Memory B cell (primary cell): ENCODE measurements around the gene PTPRD.

ENCODE experiments used
- ATAC-seq: fragments of 150-1000 bp; cut with Tn5 transposase; 2 replicates; pipeline ENCODE4 v1.10.0; 2021; ENCODE audit warnings: low read depth, mild to moderate bottlenecking, moderate library complexity
- DNase-seq, 2 donors: peaks; one replicate each; pipeline ENCODE4 v3.0.0; 2022; ENCODE audit warnings: low spot score in 2 of 2
- H3K27ac Mint-ChIP-seq: one replicate; pipeline ENCODE4 v1.8.0; 2022; ENCODE audit warnings: mild to moderate bottlenecking, moderate library complexity, mixed read lengths
- H3K27me3 Mint-ChIP-seq: one replicate; pipeline ENCODE4 v1.8.0; 2022; ENCODE audit warnings: mixed read lengths
- H3K36me3 Mint-ChIP-seq: one replicate; pipeline ENCODE4 v1.8.0; 2022; ENCODE audit warnings: mild to moderate bottlenecking, mixed read lengths
- H3K4me1 Mint-ChIP-seq: one replicate; pipeline ENCODE4 v1.8.0; 2022; ENCODE audit warnings: mixed read lengths
- H3K4me3 Mint-ChIP-seq: one replicate; pipeline ENCODE4 v1.8.0; 2022; ENCODE audit warnings: mild to moderate bottlenecking, moderate library complexity, mixed read lengths
- H3K9me3 Mint-ChIP-seq: one replicate; pipeline ENCODE4 v1.8.0; 2022; ENCODE audit warnings: mixed read lengths

PTPRD gene

DNA sequence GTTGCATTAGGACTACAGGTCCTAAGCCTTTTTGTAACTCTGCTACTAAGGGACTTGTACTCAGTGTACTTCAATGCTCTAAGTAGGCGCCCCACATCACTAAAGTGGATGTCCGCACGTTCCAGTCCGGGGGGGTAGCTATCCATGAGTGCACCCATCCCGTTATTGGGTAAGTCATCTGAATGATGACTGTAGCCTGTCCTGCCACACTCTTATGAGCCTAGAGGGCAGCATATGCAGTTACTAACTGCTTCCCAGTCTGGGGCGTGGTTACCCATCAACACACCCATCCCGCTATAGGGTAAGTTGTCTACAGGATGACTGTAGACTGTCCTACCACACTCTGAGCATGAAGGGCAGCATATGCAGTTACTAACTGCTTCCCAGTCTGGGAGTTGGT, 1053.9 kb downstream of the PTPRD start:
- Mint-ChIP-seq H3K4me3 (no peak overlapping the region), H3K27me3 (no peaks in the 10 kb centered on the region), H3K27ac (no peak overlapping the region), H3K36me3 (no peaks in the 10 kb centered on the region), H3K9me3 (no peaks in the 10 kb centered on the region), H3K4me1 (no peaks in the 10 kb centered on the region)
- no peak for DNase-seq
- no peak for ATAC-seq

DNA sequence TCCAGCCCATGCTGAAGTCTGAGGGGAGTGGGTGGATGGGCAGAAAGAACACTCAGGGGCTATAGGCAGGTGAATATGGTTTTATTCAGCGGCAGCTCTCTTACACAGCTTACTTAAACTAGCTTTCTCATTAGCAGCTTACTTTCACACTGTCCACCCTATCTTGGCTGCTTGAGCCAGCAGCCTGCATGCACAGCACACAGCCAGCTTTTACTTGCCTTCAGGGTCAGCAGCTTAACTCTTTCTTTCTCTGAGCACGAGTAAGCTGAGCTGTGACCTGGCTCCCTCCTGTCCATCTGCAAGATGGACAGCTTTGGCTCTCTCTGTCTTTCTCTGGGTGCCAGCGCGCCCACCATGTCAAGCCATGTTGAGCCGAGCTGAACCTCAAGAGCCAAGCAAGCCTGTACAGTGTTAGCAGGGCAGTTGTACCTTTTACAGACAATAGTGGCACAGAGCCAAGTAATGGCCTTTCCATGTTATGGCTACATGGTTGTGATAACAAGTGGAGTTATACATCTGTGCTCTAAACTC, 1054.9 kb downstream of the PTPRD start:
- Mint-ChIP-seq H3K27me3 (no peaks in the 10 kb centered on the region), H3K4me1 (no peaks in the 10 kb centered on the region), H3K4me3 (no peak overlapping the region), H3K9me3 (no peaks in the 10 kb centered on the region), H3K36me3 (no peaks in the 10 kb centered on the region), H3K27ac (no peak overlapping the region)
- DNase-seq = no peak
- ATAC-seq = no peak

GRCh38 chr9:9556865-9557803, 1055.7 kb downstream of the PTPRD start:
- Mint-ChIP-seq H3K9me3 (no peaks in the 10 kb centered on the region), H3K36me3 (no peaks in the 10 kb centered on the region), H3K27me3 (no peaks in the 10 kb centered on the region), H3K4me3 (no peak overlapping the region), H3K4me1 (no peaks in the 10 kb centered on the region), H3K27ac (no peak overlapping the region)
- ATAC-seq = no peak
- no peak for DNase-seq

DNA sequence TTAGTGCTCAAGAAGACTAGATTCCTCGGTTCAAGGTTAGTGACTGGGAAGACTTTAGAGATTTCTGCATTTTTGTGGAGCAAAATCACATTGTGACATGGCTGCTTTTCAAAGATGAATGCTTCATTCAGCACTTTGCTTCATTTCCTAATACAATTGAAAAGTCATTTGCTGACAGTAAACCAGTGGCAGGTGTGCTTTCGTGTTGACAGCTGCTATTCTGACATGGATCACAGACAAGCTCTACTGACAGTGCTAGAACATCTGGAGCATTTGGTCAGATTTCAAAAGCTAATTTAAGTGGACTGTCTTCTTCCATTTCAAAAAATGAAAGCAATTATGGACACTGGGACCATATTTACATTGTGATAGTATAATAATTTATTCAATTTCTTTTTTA, 1060.1 kb downstream of the PTPRD start:
- Mint-ChIP-seq H3K27me3 (no peaks in the 10 kb centered on the region), H3K27ac (no peak overlapping the region), H3K4me3 (no peak overlapping the region), H3K36me3 (no peaks in the 10 kb centered on the region), H3K4me1 (no peaks in the 10 kb centered on the region), H3K9me3 (no peaks in the 10 kb centered on the region)
- ATAC-seq (no peak), DNase-seq (no peak)

DNA sequence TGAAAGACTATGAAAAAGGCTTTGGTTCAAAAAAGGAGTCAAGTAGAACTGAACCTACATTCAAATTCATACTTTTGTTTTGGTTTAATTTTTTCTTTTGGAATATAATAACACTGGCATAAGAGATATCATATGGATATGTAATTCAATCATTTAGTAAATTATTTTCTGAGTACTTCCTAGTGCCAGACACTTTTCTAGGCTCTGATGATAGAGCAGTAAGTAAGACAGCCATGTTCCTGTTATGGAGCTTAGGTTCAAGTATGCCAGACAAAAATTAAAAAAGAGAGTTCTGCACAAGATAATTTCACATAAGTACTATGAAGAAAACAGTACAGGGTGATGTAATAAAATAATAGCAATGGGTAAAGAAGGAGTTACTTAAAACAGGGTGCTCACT, 1074.0 kb downstream of the PTPRD start:
- Mint-ChIP-seq H3K27ac (no peak overlapping the region), H3K4me3 (no peak overlapping the region), H3K36me3 (no peaks in the 10 kb centered on the region), H3K4me1 (no peaks in the 10 kb centered on the region), H3K27me3 (no peaks in the 10 kb centered on the region), H3K9me3 (peaks cover 6% of the 10 kb centered on the region)
- DNase-seq (no peak), ATAC-seq (no peak)

- Mint-ChIP-seq H3K4me1 (no peaks in the 10 kb centered on the region), H3K27ac (no peak overlapping the region), H3K36me3 (no peaks in the 10 kb centered on the region), H3K4me3 (no peak overlapping the region), H3K9me3 (peaks cover 6% of the 10 kb centered on the region), H3K27me3 (no peaks in the 10 kb centered on the region)
- no peak for ATAC-seq
- no peak for DNase-seq
These were observed 1074.4 kb downstream of the PTPRD start for GRCh38 chr9:9538356-9538755.

DNA sequence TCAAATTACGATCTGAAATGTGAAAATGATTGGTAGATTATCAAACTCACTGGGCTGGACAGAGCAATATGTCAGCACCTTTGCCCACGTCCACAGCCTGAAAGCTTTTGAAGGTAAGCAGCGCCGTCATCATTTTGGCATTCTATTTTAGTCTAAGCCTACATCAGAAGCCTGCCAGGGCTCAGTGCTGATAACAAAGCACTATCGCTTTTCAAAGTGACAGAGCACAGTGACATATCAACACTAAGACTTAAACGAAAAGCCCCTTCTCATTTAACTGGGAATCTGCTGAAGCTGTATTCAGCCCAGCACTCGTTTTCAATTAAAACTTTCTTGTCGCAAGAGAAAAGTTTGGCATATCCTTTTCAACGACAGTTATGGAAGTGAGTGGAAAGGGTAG, 1076.3 kb downstream of the PTPRD start:
- H3K4me1 Mint-ChIP-seq = no peaks in the 10 kb centered on the region
- no peak for ATAC-seq
- H3K27ac Mint-ChIP-seq = no peak overlapping the region
- no peaks in the 10 kb centered on the region for H3K27me3 Mint-ChIP-seq
- DNase-seq = no peak
- H3K4me3 Mint-ChIP-seq = no peak overlapping the region
- no peaks in the 10 kb centered on the region for H3K36me3 Mint-ChIP-seq
- H3K9me3 Mint-ChIP-seq = peaks cover 2% of the 10 kb centered on the region

GRCh38 chr9:9523476-9524139, 1089.2 kb downstream of the PTPRD start:
- H3K9me3 Mint-ChIP-seq = peaks cover 1% of the 10 kb centered on the region
- H3K36me3 Mint-ChIP-seq = no peaks in the 10 kb centered on the region
- H3K27ac Mint-ChIP-seq = no peak overlapping the region
- H3K4me1 Mint-ChIP-seq = no peaks in the 10 kb centered on the region
- ATAC-seq (no peak), DNase-seq (no peak)
- H3K27me3 Mint-ChIP-seq = no peaks in the 10 kb centered on the region
- no peak overlapping the region for H3K4me3 Mint-ChIP-seq

DNA sequence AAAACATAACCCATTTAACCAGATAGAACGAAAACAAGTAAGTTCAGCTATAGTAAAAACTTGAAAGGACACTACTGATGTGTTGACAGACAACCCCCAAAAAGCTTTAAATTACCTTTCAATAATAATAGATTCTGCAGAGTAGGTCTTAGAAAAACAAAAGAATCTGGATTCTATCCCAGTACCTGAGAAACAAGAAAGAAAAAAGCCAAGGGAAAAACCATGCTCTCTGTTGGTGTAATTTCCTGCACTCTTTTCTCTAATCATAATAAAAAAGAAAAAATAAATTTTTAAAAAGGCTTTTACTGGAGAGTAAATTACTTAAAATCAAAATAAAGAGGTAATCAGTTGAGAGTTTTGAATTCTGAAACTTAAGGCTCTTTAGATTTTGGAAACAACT, 1090.4 kb downstream of the PTPRD start:
- Mint-ChIP-seq H3K36me3 (no peaks in the 10 kb centered on the region), H3K27ac (no peak overlapping the region), H3K27me3 (no peaks in the 10 kb centered on the region), H3K9me3 (peaks cover 1% of the 10 kb centered on the region), H3K4me3 (no peak overlapping the region), H3K4me1 (no peaks in the 10 kb centered on the region)
- ATAC-seq (no peak), DNase-seq (no peak)

DNA sequence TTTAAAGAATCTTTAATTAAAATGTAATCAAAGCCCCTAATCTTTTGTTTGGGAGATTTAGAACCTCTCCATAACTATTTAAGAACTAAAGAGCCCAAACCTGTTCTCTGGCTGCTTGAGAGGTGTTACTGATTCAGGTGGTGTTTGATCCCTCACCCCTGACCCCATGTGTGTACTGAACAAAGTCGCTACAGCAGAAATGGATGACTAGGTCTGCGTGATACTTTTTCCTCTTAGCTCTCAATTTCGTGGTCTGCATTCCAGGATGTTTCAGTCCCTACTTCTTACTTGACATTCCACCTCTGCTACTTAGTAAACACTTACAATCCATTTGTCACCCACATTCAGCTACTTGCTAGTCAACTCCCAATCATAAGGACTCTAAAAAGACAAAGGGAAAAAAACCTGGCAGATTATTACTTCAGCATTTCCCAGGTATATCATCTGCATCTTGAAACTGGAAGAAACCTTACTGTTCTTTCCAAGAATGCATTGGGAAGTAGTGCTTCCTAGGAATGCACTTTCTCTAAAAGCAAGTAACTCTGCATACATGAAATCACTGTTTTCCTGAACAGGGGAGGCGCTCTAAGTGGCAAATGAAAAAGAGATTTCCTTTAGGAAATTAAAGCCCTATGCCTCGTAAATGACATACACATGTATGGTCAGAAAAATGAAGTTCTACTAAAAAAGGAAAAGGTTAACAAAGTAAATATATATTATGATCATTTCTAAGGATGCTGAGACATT, 1091.6 kb downstream of the PTPRD start:
- H3K4me3 Mint-ChIP-seq = no peak overlapping the region
- DNase-seq = no peak
- no peak overlapping the region for H3K27ac Mint-ChIP-seq
- H3K4me1 Mint-ChIP-seq = no peaks in the 10 kb centered on the region
- no peak for ATAC-seq
- peaks cover 1% of the 10 kb centered on the region for H3K9me3 Mint-ChIP-seq
- H3K27me3 Mint-ChIP-seq = no peaks in the 10 kb centered on the region
- H3K36me3 Mint-ChIP-seq = no peaks in the 10 kb centered on the region

- Mint-ChIP-seq H3K9me3 (peaks cover 2% of the 10 kb centered on the region), H3K27ac (no peak overlapping the region), H3K4me3 (no peak overlapping the region), H3K4me1 (no peaks in the 10 kb centered on the region), H3K36me3 (no peaks in the 10 kb centered on the region), H3K27me3 (no peaks in the 10 kb centered on the region)
- ATAC-seq (no peak), DNase-seq (no peak)
These were observed 1107.9 kb downstream of the PTPRD start for GRCh38 chr9:9504869-9505268.

- no peaks in the 10 kb centered on the region for H3K36me3 Mint-ChIP-seq
- ATAC-seq = no peak
These were observed 1113.3 kb downstream of the PTPRD start for GRCh38 chr9:9499546-9499945.

DNA sequence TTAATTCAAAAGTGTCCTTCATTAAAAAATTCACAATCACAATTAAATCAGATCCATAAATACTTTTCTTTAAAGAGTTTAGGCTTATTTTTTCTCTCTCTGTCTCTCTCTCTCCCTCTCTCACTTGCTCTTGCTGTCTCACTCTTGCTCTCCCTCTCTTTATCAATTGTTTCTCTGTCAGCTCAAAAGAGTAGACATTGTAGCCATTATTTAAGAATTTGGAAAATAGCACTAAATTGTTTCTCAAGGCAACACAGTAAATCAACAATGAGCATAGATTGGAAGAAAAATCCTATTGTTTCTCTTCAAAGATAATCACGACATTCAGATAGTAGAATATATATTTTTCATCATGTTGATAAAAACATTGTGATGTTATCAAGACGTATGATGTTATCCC, 1114.0 kb downstream of the PTPRD start:
- Mint-ChIP-seq H3K36me3 (no peaks in the 10 kb centered on the region), H3K9me3 (peaks cover 9% of the 10 kb centered on the region), H3K27ac (no peak overlapping the region), H3K4me3 (no peak overlapping the region), H3K4me1 (no peaks in the 10 kb centered on the region), H3K27me3 (no peaks in the 10 kb centered on the region)
- ATAC-seq (no peak), DNase-seq (no peak)

More at GRCh38 chr9:9499546-9499945, 1113.3 kb downstream of the PTPRD start:
- no peak overlapping the region for H3K4me3 Mint-ChIP-seq
- H3K27me3 Mint-ChIP-seq = no peaks in the 10 kb centered on the region
- no peak for DNase-seq
- H3K9me3 Mint-ChIP-seq = peaks cover 7% of the 10 kb centered on the region
- no peaks in the 10 kb centered on the region for H3K4me1 Mint-ChIP-seq
- H3K27ac Mint-ChIP-seq = no peak overlapping the region

DNA sequence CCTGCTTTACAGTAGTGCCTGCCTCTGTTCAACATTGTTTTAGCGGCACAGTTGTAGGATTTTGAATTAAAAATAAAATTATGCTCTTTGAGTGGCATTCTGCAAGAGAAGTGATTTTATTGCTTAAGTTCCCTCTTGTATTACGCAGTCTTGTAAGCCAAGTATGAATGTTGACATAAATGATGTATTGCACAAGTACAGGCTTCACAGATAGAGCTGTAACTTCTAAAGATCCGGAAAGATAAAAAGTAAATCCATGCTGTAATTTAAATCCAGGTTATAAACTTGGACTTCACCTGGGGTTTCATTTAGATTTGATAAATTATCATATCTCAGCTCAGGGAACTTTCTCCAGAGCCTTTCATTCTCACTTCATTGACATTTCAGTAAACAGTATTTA, 1114.7 kb downstream of the PTPRD start:
- DNase-seq (no peak), ATAC-seq (no peak)
- Mint-ChIP-seq H3K4me3 (no peak overlapping the region), H3K9me3 (peaks cover 9% of the 10 kb centered on the region), H3K27me3 (no peaks in the 10 kb centered on the region), H3K4me1 (no peaks in the 10 kb centered on the region), H3K36me3 (no peaks in the 10 kb centered on the region), H3K27ac (no peak overlapping the region)
